WTC11 (cell line): ENCODE results near the gene DTX1.

Experiments
- ELF4 ChIP-seq: sonication (generic); formaldehyde crosslinking; IDR thresholded peaks from 2 replicates; pipeline ENCODE4 v1.8.1; 2022; ENCODE audit warnings: low read depth, mild to moderate bottlenecking, moderate library complexity, missing genetic modification reagents
- ESRRA ChIP-seq: sonication (generic); formaldehyde crosslinking; IDR thresholded peaks from 2 replicates; pipeline ENCODE4 v1.8.1; 2022; ENCODE audit warnings: mild to moderate bottlenecking, missing genetic modification reagents, borderline replicate concordance
- FOXJ3 ChIP-seq: sonication (generic); formaldehyde crosslinking; IDR thresholded peaks from 2 replicates; pipeline ENCODE4 v1.9.0; 2021; ENCODE audit warnings: missing genetic modification reagents, mild to moderate bottlenecking, borderline replicate concordance
- NR1H2 ChIP-seq: sonication (generic); formaldehyde crosslinking; IDR thresholded peaks from 2 replicates; pipeline ENCODE4 v1.9.0; 2021; ENCODE audit warnings: mild to moderate bottlenecking, moderate library complexity, missing genetic modification reagents
- SP1 ChIP-seq: sonication (generic); formaldehyde crosslinking; conservative IDR thresholded peaks from 2 replicates; pipeline ENCODE4 v1.8.1; 2022; ENCODE audit warnings: missing genetic modification reagents
- TEAD4 ChIP-seq: sonication (generic); formaldehyde crosslinking; IDR thresholded peaks from 2 replicates; pipeline ENCODE4 v1.8.0; 2022; ENCODE audit warnings: mild to moderate bottlenecking, missing genetic modification reagents
- TP53 ChIP-seq: sonication (generic); formaldehyde crosslinking; IDR thresholded peaks from 2 replicates; pipeline ENCODE4 v1.8.1; 2023; ENCODE audit warnings: mild to moderate bottlenecking, missing genetic modification reagents
- USF1 ChIP-seq: sonication (generic); formaldehyde crosslinking; IDR thresholded peaks from 2 replicates; pipeline ENCODE4 v1.8.0; 2022; ENCODE audit warnings: mild to moderate bottlenecking, missing genetic modification reagents
- ZNF138 ChIP-seq: sonication (generic); formaldehyde crosslinking; conservative IDR thresholded peaks from 2 replicates; pipeline ENCODE4 v1.8.1; 2022; ENCODE audit warnings: mild to moderate bottlenecking, moderate library complexity, missing genetic modification reagents
- TF ChIP-seq, protein P1 (sequence below): fragments of 200-600 bp; IDR thresholded peaks from 2 replicates; pipeline ENCODE4 v1.8.0; 2022; ENCODE audit warnings: antibody characterized with exemption
- TF ChIP-seq, protein P2 (sequence below): sonication (generic); formaldehyde crosslinking; IDR thresholded peaks from 2 replicates; pipeline ENCODE4 v1.8.0; 2023; ENCODE audit warnings: missing genetic modification reagents, mild to moderate bottlenecking, borderline replicate concordance

DNA sequence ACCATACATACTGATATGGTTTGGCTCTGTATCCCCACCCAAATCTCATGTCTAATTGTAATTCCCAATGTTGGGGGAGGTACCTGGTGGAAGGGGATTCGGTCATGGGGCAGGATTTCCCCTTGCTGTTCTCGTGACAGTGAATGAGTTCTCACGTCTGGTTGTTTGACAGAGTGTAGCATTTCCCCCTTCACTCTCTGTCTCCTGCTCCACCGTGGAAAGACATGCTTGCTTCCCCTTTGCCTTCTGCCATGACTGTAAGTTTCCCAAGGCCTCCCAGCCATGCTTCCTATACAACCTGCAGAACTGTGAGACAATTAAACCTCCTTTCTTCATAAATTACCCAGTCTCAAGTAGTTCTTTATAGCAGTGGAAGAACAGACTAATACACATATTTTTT, 28.8 kb upstream of the DTX1 start:
- TF ChIP-seq ELF4 (CRISPR knock-in tag) (no peak), TP53 (CRISPR knock-in tag) (no peak), FOXJ3 (CRISPR knock-in tag) (no peak), NR1H2 (CRISPR knock-in tag) (no peak), ZNF138 (CRISPR knock-in tag) (no peak), USF1 (CRISPR knock-in tag) (no peak), ESRRA (CRISPR knock-in tag) (no peak), TEAD4 (CRISPR knock-in tag) (no peak), SP1 (no peak)
- TF ChIP-seq, protein P1, sequence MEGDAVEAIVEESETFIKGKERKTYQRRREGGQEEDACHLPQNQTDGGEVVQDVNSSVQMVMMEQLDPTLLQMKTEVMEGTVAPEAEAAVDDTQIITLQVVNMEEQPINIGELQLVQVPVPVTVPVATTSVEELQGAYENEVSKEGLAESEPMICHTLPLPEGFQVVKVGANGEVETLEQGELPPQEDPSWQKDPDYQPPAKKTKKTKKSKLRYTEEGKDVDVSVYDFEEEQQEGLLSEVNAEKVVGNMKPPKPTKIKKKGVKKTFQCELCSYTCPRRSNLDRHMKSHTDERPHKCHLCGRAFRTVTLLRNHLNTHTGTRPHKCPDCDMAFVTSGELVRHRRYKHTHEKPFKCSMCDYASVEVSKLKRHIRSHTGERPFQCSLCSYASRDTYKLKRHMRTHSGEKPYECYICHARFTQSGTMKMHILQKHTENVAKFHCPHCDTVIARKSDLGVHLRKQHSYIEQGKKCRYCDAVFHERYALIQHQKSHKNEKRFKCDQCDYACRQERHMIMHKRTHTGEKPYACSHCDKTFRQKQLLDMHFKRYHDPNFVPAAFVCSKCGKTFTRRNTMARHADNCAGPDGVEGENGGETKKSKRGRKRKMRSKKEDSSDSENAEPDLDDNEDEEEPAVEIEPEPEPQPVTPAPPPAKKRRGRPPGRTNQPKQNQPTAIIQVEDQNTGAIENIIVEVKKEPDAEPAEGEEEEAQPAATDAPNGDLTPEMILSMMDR: no peak
- TF ChIP-seq, protein P2, sequence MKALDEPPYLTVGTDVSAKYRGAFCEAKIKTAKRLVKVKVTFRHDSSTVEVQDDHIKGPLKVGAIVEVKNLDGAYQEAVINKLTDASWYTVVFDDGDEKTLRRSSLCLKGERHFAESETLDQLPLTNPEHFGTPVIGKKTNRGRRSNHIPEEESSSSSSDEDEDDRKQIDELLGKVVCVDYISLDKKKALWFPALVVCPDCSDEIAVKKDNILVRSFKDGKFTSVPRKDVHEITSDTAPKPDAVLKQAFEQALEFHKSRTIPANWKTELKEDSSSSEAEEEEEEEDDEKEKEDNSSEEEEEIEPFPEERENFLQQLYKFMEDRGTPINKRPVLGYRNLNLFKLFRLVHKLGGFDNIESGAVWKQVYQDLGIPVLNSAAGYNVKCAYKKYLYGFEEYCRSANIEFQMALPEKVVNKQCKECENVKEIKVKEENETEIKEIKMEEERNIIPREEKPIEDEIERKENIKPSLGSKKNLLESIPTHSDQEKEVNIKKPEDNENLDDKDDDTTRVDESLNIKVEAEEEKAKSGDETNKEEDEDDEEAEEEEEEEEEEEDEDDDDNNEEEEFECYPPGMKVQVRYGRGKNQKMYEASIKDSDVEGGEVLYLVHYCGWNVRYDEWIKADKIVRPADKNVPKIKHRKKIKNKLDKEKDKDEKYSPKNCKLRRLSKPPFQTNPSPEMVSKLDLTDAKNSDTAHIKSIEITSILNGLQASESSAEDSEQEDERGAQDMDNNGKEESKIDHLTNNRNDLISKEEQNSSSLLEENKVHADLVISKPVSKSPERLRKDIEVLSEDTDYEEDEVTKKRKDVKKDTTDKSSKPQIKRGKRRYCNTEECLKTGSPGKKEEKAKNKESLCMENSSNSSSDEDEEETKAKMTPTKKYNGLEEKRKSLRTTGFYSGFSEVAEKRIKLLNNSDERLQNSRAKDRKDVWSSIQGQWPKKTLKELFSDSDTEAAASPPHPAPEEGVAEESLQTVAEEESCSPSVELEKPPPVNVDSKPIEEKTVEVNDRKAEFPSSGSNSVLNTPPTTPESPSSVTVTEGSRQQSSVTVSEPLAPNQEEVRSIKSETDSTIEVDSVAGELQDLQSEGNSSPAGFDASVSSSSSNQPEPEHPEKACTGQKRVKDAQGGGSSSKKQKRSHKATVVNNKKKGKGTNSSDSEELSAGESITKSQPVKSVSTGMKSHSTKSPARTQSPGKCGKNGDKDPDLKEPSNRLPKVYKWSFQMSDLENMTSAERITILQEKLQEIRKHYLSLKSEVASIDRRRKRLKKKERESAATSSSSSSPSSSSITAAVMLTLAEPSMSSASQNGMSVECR (CRISPR knock-in tag): no peak
